ENCODE measurements around the gene WDFY3.

WDFY3 gene

GRCh38 chr4:84901740-84902281 is 64.7 kb downstream of the WDFY3 start:
- no peak overlapping the region for H3K9ac ChIP-seq
- H3K27me3 ChIP-seq (ENCODE audit: insufficient read depth, low read depth), result no peaks in the 10 kb centered on the region
- no peaks in the 10 kb centered on the region for H3K79me2 ChIP-seq (ENCODE audit: insufficient read depth, low read depth)
- H3K36me3 ChIP-seq (ENCODE audit: insufficient read depth), result no peaks in the 10 kb centered on the region
- no peaks in the 10 kb centered on the region for H3K4me1 ChIP-seq (ENCODE audit: low read depth, poor library complexity, severe bottlenecking)
- H4K20me1 ChIP-seq (ENCODE audit: insufficient read depth), result no peaks in the 10 kb centered on the region
- no peak overlapping the region for H3K4me2 ChIP-seq
- no peak overlapping the region for H3K27ac ChIP-seq
- no peak overlapping the region for H3K4me3 ChIP-seq (IDR thresholded peaks at IDR 0.05; ENCODE audit: insufficient read depth, low read depth, low read length)
- H2AFZ ChIP-seq (ENCODE audit: low read depth), result no peak overlapping the region
- TF ChIP-seq CTCF (conservative IDR thresholded peaks at IDR 0.05; ENCODE audit: low read depth, low read length), result no peak

- Histone ChIP-seq H3K79me2 (ENCODE audit: insufficient read depth, low read depth) (no peaks in the 10 kb centered on the region), H3K4me1 (ENCODE audit: low read depth, poor library complexity, severe bottlenecking) (no peaks in the 10 kb centered on the region), H4K20me1 (ENCODE audit: insufficient read depth) (no peaks in the 10 kb centered on the region), H3K27ac (no peak overlapping the region), H2AFZ (ENCODE audit: low read depth) (no peak overlapping the region), H3K4me3 (IDR thresholded peaks at IDR 0.05; ENCODE audit: insufficient read depth, low read depth, low read length) (no peak overlapping the region), H3K9ac (no peak overlapping the region), H3K4me2 (no peak overlapping the region), H3K27me3 (ENCODE audit: insufficient read depth, low read depth) (no peaks in the 10 kb centered on the region), H3K36me3 (ENCODE audit: insufficient read depth) (no peaks in the 10 kb centered on the region)
- TF ChIP-seq CTCF (conservative IDR thresholded peaks at IDR 0.05; ENCODE audit: low read depth, low read length), result no peak
Measured at GRCh38 chr4:84901173-84901572, 65.3 kb downstream of the WDFY3 start.

- H3K4me2 ChIP-seq, result no peak overlapping the region
- no peak overlapping the region for H2AFZ ChIP-seq (ENCODE audit: low read depth)
- no peak overlapping the region for H3K27ac ChIP-seq
- no peaks in the 10 kb centered on the region for H3K4me1 ChIP-seq (ENCODE audit: low read depth, poor library complexity, severe bottlenecking)
- H3K4me3 ChIP-seq (IDR thresholded peaks at IDR 0.05; ENCODE audit: insufficient read depth, low read depth, low read length), result no peak overlapping the region
- TF ChIP-seq CTCF (conservative IDR thresholded peaks at IDR 0.05; ENCODE audit: low read depth, low read length), result no peak
- H3K36me3 ChIP-seq (ENCODE audit: insufficient read depth), result no peaks in the 10 kb centered on the region
- no peak overlapping the region for H3K9ac ChIP-seq
- no peaks in the 10 kb centered on the region for H3K27me3 ChIP-seq (ENCODE audit: insufficient read depth, low read depth)
- no peaks in the 10 kb centered on the region for H4K20me1 ChIP-seq (ENCODE audit: insufficient read depth)
- no peaks in the 10 kb centered on the region for H3K79me2 ChIP-seq (ENCODE audit: insufficient read depth, low read depth)
Measured at GRCh38 chr4:84899616-84900015, 66.9 kb downstream of the WDFY3 start.

GRCh38 chr4:84897516-84897915 is 69.0 kb downstream of the WDFY3 start:
- Histone ChIP-seq H3K4me3 (IDR thresholded peaks at IDR 0.05; ENCODE audit: insufficient read depth, low read depth, low read length) (no peak overlapping the region), H3K4me2 (no peak overlapping the region), H3K27ac (no peak overlapping the region), H3K4me1 (ENCODE audit: low read depth, poor library complexity, severe bottlenecking) (no peaks in the 10 kb centered on the region), H3K9ac (no peak overlapping the region), H4K20me1 (ENCODE audit: insufficient read depth) (no peaks in the 10 kb centered on the region), H2AFZ (ENCODE audit: low read depth) (no peak overlapping the region), H3K36me3 (ENCODE audit: insufficient read depth) (no peaks in the 10 kb centered on the region), H3K27me3 (ENCODE audit: insufficient read depth, low read depth) (no peaks in the 10 kb centered on the region), H3K79me2 (ENCODE audit: insufficient read depth, low read depth) (no peaks in the 10 kb centered on the region)
- TF ChIP-seq CTCF (conservative IDR thresholded peaks at IDR 0.05; ENCODE audit: low read depth, low read length), result no peak

All from KMS-11 (cell line).